ENCODE measurements around the gene CCDC91.
"Not testable (repeated sequence)": the region's sequence is repeated elsewhere in the genome, so short reads cannot be mapped to it uniquely, and the experiment has no call there.

The CCDC91 gene

DNA sequence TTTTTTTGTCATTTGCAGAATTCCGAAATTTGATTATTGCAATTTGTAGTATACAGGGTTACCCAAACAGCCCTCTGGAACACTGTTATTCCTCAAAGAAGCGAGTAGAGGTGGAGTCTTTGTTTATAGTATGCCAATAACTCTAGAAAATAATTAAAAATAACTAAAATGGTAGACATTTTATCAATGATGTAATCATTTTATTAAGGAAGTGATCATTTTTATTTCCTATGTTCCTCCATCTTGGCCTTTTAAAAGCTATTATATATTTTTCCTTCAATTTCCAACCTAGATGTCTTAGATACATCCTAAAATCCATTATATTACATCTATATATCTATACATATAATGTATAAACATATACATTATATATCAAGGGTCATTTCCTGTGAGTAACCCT is 106.0 kb downstream of the CCDC91 start:
- no peak for DNase-seq

- DNase-seq, result no peak
Measured at GRCh38 chr12:28303192-28303591, 112.9 kb downstream of the CCDC91 start.

- no peak for DNase-seq
Measured at GRCh38 chr12:28306535-28306934, 116.3 kb downstream of the CCDC91 start.

DNA sequence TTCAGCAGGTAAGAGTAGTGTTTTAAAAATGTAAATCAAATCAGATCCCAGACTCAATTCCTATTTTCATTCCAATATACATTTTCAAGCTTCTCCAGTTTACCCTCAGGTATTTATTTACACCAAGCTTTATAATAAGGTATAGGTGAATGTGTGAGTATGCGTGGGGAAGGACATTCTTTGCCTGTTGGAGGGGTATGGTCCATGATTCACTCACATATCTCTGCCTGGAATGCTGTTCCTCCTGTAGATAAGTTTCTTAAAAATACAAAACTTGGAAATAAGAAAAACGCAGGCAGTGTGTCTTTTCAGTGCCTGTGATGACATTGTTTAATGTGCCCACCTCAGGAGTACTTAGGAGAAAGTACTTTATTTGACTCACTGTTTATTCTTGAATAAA is 118.6 kb downstream of the CCDC91 start:
- DNase-seq, result no peak

GRCh38 chr12:28313631-28314030 is 123.4 kb downstream of the CCDC91 start:
- no peak for DNase-seq

DNA sequence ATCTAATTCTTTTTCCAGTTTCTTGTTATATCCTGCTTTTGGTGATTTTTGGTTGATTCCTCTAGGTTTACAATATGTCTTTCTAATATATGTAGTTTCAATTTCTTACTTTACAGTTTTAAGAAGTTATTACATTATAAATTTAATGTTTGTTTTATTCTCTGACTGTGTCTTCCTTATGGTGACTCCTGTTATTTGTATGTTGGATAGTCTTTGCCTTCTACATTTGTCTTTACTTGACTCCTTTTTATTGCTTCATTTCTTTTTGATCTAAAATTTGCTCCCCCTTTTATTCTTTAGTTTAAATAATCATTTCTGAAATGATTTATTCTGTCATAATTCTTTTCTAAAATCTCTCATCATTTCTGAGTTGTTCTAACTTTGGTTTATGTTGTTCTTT is 125.8 kb downstream of the CCDC91 start:
- no peak for DNase-seq

DNA sequence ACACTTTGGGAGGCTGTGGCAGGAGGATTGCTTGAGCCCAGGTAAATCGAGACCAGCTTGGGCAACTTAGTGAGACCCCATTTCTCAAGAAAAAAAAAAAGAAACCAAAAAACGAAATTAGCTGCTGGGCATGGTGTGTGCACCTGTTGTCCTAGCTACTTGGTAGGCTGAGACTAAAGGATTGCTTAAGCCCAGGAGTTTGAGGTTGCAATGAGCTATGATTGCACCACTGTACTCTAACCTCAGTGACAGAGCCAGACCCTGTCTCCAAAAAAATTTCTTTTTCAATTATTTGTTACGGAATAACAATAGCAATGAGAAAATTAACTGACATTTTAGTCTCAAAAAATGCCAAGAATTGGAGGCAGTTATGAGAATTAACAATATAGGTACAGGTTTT is 128.0 kb downstream of the CCDC91 start:
- no peak for DNase-seq

- no peak for DNase-seq
Measured at GRCh38 chr12:28320353-28320752, 130.1 kb downstream of the CCDC91 start.

GRCh38 chr12:28327722-28328121 is 137.5 kb downstream of the CCDC91 start:
- no peak for DNase-seq

GRCh38 chr12:28328967-28329366 is 138.7 kb downstream of the CCDC91 start:
- no peak for DNase-seq

DNA sequence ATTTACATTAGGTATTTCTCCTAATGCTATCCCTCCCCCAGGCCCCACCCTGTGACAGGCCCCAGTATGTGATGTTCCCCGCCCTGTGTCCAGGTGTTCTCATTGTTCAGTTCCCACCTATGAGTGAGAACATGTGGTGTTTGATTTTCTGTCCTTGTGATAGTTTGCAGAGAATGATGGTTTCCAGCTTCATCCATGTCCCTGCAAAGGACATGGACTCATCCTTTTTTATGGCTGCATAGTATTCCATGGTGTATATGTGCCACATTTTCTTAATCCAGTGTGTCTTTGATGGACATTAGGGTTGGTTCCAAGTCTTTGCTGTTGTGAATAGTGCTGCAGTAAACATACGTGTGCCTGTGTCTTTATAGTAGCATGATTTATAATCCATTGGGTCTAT is 139.5 kb downstream of the CCDC91 start:
- not testable (repeated sequence) for DNase-seq

DNA sequence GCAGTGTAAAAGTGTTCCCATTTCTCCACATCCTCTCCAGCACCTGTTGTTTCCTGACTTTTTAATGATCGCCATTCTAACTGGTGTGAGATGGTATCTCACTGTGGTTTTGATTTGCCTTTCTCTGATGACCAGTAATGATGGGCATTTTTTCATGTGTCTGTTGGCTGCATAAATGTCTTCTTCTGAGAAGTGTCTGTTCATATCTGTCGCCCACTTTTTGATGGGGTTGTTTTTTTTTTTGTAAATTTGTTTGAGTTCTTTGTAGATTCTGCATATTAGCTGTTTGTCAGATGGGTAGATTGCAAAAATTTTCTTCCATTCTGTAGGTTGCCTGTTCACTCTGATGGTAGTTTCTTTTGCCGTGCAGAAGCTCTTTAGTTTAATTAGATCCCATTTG is 140.0 kb downstream of the CCDC91 start:
- not testable (repeated sequence) for DNase-seq

DNA sequence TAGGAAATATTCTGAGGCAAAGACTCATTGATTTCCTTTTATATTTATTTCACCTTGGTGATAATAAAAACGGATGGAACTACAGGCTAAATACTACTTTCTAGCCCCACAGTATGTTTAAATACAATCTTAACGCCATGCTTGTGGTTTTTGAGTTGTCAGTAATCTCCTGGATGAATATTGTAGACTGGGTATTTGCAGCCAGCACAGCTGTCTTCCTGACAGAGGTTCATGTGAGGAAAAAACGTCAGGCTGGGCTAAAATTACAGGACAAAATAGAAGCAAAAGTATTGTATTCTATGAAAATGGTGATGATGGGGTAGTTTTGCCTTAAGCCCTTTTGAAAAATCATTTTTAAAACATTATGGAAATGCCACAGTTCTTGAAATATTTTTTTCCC is 140.9 kb downstream of the CCDC91 start:
- DNase-seq, result no peak

DNA sequence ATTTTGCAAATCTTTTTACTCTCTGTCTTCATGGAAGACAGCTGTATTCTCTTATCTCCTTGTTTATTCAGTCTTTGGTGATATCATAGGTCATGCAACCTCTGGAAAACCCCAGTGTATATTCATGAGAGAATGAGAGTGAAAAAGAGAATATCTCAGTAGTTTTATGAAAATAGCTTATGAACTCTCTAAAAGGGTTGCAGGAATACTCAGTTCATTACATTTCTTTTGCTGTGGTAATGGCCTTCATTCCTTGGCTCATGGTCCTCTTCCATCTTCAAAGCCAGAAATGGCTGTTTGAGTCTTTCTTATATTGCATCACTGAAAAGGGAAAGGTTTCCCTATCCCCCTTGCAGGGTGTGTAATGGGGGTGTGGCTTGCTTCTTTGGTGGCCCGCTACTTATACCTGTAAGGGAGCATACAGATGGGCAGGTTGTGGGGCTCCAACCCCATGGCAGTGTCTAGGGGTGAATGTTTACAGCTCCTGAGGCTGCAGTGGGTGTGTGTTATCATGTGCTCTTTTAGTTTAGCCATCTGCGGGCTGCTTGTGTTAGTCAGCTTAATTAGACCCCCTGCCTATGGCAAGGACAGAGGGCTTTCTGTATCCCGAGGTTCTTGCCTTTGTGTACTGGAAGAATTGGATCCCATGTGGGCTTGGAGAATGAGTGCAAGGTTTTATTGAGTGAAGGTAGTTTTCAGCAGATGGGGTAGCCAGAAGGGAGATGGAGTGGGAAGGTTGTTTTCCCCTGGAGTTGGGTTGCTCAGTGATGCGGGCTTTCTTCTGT is 150.2 kb downstream of the CCDC91 start:
- no peak for DNase-seq

GRCh38 chr12:28343713-28344112 is 153.5 kb downstream of the CCDC91 start:
- no peak for DNase-seq

DNA sequence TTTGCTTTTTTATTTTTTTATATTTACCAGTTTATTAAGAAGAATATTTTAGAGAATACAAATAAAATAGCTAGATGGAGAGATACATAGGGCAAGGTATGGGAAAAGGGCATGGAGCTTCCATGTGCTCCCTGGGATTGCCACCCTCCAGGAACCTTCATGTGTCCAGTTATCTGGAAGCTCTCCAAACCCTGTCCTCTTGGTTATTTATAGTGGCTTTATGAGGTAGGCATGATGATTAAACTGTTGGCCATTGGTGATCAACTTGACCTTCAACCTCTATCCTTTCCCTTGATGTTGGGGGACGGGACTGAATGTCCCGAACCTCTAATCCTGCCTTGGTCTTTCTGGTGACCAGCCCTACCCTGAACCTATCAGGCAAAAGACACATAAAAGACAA is 156.3 kb downstream of the CCDC91 start:
- DNase-seq, result no peak

DNA sequence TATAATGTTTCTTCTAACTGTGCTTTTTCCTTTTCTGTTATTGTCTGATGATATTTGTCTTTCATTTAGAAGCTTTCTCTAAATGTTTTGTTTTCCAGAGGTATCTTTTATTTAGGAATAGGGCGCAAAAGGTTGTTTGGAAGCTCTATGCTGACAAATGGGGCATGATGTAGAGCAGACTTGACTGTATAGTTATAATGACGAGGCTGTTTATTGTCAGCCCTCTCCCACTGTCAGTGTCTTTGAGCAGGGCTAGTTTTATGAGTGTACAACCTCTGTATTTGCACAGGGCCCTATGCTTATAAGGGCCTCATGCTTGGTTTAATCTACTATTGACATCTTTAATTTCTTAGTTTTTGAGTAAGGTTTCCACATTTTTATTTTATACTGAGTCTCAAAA is 158.9 kb downstream of the CCDC91 start:
- no peak for DNase-seq

GRCh38 chr12:28350502-28350901 is 160.2 kb downstream of the CCDC91 start:
- no peak for DNase-seq

GRCh38 chr12:28351414-28351813 is 161.2 kb downstream of the CCDC91 start:
- DNase-seq, result no peak

- DNase-seq, result no peak
Measured at GRCh38 chr12:28355161-28355560, 164.9 kb downstream of the CCDC91 start.

GRCh38 chr12:28360253-28360652 is 170.0 kb downstream of the CCDC91 start:
- DNase-seq, result no peak

DNA sequence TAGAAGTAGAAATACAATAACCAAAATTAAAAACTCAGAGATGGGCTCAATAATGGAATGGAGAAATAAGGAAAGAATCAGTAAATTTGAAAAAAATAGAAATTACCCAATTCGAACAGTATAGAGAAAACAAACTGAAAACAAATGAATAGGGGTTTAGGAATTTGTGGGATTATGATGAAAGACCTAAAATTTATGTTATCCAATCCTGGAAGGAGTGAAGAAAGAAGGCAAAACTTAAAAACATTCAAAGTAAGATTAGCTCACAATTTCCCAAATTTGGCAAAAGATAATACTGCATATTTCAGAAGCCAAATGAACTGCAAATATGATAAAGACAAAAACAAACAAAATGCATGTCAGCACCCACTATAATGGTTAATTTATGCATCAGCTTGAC is 177.1 kb downstream of the CCDC91 start:
- no peak for DNase-seq

GRCh38 chr12:28367993-28368392 is 177.7 kb downstream of the CCDC91 start:
- no peak for DNase-seq

- DNase-seq, result no peak
Measured at GRCh38 chr12:28369483-28369882, 179.2 kb downstream of the CCDC91 start.

- DNase-seq, result no peak
Measured at GRCh38 chr12:28374556-28374955, 184.3 kb downstream of the CCDC91 start.

Data from CD4-positive, alpha-beta T cell treated with Interleukin-4 for 4 hours (primary cell).